HG03457 (cell line): ENCODE measurements around the gene TMEM86B.
"Not testable (repeated sequence)": the region's sequence is repeated elsewhere in the genome, so short reads cannot be mapped to it uniquely, and the experiment has no call there.

Experiments
- ATAC-seq: cut with Tn5 transposase; IDR thresholded peaks from one replicate; pipeline ENCODE4 v1.9.1; 2021; ENCODE audit warnings: moderate number of reproducible peaks; ENCODE audit not compliant: unreplicated experiment

TMEM86B gene

DNA sequence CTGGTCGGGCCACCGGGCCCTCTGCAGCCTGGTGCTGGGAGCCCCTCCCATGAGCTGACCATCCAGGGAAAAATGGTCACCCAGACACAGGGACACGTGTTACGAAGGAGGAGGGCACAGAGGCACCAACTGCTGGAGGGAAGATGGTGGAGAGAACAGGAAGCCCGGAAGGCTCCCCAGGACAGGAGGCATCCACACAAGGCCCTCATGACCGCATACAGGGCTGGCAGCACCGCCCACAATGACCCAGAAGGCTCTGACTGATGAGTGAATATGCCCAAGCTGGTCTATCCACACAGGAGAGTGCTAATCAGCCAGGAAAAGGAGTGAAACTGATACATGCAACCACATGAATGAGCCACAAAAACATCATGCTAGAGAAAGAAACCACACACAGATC lies 14.0 kb upstream of the TMEM86B start:
- ATAC-seq = no peak

DNA sequence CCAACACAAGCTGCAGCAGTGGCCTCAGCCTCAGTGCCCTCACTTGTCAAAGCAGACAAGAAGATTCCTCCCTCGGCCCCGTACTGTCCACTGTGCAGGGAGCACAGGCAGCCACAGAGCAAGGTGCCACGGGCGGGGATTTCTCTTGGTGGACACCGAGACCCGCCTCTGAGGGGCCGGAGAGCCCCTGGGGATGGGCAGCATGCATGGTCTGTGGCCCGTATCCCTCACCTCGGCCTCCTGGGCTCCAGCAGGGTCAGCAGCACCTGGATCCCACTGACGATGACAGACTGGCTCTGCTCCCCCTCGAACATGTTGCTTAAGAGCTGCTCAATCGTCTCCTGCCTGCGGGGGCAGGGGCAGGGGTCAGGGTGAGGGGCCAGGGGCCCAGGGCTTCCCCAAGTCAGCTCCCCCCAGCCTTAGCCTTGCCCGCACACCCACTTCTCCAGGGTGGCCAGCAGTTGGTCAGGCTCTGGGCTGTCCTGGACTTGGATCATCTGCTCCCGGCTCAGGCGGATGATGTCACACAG lies 13.4 kb upstream of the TMEM86B start:
- no peak for ATAC-seq

DNA sequence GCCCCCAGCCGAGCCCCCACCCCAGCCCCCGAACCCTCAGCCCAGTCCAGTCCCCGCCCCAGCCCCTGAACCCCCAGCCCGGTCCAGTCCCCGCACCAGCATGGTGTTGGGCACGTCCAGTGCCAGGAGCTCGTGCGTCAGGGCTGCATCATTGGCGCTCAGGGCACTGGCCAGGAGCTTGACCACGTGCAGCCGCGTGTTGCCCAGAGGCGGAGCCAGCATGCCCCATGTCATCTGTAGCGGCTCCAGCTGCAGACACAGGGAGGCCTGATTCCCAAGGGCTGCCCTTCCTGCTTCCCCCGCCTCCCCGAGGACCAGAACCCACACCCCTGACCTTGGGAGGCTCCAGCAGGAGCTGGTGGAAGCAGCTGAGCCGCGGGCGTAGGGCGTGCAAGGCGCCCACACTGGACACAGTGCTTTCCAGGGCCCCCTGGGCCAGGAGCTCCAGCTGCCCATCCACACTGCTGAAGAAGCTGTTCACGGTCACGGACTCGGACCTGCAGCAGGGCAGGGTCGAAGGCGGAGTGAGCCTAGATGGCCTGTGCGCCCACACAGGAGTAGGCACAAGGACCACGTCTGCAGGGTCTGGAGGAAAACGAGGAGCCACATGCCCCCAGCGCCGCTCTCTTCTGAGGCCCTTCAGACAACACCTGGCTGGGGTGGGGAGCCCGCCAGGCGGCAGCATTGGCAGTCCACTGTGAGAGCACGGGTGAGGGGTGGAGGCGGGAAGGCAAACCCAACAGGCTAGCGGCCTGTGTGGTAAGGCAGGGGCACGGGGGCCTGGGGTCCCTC lies 12.8 kb upstream of the TMEM86B start:
- no peak for ATAC-seq

DNA sequence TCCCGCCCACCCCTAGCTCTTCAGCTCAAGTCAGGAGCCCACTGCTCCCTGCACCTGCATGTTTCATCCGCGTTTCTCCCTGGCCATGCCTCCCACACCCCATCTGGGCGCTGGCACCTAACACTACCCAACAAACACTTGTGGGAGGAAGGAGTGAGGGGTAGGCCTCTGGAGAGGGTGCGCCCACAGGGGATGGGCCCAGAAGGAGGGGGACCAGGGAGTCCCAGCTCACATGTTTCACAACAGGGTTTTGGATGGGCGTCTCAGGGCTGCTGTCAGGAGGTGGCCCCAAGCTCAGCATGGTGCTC lies 12.1 kb upstream of the TMEM86B start:
- no peak for ATAC-seq

DNA sequence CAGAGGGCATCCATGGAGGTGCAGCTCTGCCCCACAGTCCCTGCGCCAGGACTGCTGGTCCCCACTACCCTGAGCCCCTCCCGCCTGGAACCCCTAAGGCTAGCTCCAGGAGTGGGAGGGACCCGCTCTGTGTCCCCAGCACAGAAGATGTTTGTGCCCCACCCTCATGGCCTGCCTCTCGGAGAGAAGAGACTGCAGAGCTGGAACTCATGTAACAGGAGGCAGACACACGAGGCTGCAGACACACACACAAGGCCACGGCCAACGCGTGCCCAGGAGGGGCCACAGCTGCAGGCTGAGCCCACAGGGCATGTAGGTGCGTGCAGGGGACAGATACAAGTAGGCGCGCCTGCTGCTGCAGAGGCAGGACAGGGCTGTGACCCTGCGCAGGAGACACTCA lies 10.4 kb upstream of the TMEM86B start:
- ATAC-seq = no peak

DNA sequence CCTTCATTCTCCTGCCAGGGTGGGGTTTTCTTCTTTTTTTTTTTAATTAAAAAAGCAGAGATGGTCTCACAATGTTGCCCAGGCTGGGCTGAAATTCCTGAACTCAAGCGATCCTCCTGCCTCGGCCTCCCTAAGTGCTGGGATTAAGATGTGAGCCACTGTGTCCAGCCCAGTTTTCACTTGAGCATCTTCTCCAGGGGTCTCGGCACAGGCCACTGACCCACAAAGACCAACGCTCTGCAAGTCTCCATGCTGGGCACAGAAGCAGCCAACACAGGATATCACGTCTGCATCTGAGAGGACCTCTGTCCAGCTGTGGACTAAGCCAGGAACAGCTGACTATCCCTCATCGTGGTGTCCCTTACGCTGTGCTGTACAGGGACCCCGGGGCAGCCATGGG lies 9.5 kb upstream of the TMEM86B start:
- ATAC-seq = no peak

DNA sequence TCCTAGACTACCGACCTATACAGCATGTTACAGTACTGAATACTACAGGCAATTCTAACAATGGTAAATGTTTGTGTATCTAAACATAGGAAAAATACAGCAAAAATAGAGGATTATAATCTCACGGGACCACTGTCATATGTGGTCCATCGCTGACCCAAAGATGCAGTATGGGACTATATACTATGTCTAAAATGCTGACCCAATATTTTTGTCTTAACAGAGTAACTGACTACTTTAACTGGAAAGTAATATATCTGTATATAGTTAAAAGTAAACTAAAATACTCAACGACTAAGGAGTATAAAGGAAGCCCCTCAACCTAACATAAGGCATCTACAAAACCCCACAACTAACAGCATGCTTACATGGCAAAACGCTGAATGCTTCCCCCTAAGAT lies 4.4 kb upstream of the TMEM86B start:
- ATAC-seq = no peak

DNA sequence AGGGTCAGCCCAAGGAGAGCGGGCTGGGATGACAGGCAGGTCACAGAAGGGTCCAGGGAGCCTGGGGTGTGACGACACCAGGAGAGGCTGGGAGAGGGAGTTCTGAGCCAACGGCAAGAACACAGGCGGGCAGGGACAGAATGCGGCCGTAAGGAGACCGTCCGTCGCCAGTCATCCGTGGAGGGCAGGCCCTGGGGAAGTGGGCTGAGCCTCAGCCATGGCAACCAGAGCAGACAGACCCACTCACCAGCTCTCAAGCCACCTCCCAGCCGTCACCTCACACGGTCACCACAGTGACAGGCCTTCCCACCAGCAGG lies 3.7 kb upstream of the TMEM86B start:
- no peak for ATAC-seq

DNA sequence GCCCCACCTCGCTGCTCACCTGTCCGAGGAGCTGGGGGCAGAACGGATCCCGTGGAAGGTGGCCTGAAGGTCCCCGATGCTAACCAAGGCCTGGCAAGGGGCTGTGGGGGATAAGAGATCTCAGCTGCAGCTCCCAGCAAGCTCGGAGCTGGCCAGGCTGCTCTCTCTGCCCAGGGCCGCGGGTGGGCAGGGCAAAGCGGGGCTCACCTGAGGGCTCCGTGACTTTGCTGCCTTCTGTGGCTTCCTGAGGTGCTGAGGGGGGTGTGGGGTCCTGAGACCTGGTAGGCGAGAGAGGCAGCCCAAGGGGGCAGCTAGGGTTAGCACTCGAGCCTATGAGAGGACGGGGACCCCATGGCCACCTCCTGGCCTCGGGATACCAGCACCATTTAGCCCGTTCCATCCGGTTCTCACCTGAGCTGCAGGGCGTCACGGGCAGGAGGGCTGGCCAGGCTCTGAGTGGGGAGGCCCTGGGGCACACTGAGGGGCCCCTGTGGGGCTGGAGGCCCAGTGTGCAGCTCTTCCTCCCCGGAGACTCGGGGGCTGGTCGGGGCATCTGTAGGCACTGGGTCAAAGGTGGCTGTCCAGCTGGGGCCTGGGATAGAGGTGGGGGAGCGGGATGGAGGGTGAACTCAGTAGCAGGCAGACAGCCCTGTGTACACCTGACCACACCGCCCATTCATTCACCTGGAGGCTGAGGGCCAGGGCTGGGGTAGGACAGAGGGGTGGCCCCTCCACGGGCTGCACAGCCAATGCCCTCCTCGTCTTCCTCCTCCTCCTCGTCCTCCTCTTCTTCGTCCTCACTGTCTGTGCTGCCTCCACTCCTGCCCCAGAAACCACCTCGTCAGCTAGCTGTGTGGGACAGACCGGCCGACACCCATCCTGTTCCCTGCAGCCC lies 3.1 kb upstream of the TMEM86B start:
- ATAC-seq = no peak

DNA sequence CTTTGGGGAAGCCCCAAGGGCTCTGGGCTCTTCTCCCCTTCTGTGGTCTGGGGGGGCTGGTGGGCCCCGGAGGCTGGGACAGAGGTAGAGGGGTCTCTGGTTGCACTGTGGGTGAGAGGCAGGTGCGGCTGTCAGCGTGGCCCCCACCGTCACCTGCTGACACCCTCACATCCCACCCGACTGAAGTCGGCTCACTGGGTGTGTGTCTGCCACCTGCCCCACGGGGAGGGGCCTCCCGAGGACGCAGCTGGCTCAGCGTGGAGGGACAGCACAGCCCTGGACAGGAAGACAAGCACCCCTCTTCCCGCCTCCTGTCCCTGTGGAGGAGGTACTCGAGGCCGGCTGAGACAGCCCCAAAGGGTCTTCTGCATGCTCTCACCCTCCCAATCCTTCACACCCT lies 2.2 kb upstream of the TMEM86B start:
- no peak for ATAC-seq

DNA sequence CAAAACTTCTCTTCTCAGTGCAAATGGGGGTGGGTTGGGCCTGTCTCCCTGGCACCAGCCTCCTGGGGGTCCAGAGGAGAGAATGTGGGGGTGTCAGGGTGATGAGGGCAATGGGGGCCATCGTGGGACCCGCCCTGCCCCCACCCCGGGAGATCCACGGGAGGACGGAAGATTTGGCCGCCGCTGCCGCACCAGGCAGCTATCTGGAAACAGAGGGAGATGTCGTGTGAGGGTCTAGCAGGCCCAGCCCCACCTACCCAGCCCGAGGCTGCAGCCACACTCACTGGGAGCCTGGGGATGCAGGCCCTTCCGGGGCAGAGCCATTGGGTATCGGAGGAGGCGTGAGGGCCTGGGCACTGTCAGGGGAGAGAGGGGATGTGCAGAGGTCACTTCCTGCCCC lies 1.8 kb upstream of the TMEM86B start:
- ATAC-seq = no peak

DNA sequence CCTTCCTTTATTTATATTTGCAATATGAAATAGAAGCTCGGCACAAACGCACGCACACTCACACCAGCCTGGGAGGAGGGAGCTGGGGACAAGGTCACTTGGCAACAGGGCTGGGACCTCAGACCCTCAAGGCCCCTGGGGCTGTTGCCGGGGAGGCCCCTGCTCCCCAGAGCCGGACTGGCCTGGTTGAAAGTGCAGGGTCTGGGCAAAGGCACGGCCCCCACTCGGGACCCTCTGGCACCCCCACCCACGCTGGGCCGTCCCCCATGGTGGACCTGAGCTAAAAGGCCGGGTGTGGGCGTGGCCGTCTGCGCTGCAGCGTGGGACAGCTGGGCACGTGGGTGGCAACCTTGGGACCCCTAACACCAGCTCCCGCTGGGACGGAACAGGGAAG lies 1.2 kb upstream of the TMEM86B start:
- no peak for ATAC-seq

DNA sequence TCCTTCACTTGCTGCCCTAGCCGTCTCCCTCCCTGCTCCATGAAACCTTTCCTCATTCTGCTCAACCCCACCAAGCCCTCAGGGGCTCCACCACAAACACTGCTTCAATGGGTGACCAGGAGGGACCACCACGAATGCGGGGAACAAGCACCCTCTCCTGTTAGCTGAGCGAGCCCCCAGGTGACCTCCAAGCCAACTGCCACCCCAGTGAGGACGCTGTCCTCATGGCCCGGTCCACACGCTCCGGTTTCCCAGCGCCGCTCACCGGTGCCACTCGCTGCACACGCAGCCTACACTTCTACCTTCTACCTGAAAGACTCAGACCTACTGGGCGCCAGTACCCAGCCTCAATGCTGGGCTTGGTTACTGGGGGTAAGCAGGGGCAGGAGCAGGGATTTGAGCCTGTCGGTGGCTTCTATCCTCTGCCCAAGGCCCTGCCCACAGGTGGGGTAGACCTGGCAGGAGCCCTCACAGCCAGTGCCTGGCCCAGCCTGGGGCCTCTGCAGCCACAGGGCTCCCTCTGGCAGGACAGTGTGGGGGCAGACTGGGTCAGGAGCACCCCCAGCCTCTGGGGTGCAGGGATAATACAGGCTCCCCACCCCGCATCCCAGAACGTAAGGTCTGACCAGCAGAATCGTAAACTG lies 704 bp upstream of the TMEM86B start:
- ATAC-seq = no peak

DNA sequence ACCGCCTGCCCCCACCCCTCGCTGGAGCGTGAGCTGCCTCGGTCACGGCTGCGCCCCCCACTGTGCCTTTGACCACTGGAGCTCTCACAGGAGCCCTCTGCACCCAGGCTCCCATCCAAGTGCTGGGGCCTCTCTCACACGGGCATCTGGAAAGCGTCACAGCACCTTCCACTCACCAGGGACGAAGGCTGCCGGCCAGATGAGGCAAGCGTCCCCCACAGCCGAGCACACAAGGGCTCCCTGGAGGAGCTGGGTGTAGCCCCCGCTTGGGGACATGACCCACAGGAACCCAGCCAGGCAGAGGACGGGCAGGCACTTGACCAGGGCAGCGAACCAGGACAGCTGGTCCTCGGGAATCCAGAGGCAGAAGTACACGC lies 560 bp downstream of the TMEM86B start:
- ATAC-seq = no peak

DNA sequence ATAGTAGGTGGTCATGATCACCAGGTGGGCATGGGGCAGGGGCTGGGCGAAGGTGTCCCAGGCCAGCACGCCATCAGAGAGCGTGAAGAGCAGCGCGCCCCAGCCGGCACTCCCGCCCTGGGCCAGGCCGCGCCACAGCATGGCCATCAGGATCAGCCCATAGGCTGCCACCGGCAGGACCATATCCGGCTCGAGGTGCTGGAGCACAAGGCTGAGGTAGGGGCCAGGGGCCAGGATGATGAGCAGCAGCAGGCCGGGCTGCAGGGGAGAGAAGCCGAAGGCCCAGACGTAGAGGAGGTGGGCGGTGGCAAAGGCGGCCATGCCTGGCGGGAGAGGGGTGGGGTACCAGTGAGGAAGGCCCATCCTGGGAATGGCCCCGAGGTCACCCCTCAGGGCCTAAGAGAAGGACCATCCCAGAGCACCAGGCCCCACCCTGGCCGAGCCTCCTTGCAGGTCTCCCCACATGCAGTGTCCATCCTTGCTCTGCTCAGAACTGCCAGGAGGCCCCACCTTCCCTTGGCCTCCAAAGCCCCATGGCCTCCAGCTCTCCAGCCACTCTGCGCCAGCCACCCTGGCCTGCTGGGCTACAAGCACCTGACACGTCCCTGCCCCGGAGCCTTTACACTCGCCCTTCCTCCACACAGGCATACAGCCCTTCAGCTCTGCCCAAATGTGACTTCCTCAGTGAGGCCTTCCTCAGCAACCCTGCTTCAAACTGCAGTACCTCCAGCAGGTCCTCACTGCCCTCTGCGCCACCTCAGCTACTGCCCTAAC lies 1.1 kb downstream of the TMEM86B start:
- ATAC-seq = no peak

DNA sequence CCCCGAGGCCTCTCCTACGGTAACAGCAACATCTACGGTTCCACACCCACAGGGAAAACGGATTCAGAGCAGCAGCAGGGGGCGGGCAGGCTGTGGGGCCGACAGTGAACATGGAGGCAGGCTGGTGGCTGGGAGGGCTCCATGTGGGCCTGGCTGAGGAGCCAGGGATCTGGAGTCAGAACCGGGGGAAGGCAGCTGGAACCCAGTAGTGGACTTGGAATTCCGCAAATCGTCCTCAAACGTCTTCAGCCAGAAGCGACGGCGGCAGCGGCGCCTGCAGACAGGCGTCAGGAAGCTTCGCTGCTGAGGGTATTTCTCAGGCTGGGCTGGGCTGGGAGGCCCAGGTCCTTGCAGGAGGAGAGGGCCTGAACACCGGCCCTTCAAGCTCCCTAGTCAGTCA lies 1.8 kb downstream of the TMEM86B start:
- no peak for ATAC-seq

DNA sequence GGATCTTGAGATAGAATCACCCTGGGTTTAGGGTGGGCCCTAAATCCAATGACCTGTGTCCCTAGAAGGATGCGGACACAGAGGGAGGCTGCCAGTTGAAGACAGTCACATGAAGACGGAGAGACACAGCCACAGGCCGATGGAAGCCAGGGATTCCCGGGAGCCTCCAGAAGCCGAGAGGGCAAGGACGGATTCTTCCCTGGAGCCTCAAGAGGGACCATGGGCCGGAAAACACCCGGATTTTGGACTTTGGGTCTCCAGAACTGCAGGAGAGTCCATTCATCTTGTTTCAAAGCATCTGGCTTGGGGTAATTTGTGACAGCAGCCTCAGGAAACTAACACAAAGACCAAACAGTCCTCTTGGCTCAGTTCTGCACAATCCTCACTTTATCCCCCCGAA lies 2.3 kb downstream of the TMEM86B start:
- ATAC-seq = no peak

DNA sequence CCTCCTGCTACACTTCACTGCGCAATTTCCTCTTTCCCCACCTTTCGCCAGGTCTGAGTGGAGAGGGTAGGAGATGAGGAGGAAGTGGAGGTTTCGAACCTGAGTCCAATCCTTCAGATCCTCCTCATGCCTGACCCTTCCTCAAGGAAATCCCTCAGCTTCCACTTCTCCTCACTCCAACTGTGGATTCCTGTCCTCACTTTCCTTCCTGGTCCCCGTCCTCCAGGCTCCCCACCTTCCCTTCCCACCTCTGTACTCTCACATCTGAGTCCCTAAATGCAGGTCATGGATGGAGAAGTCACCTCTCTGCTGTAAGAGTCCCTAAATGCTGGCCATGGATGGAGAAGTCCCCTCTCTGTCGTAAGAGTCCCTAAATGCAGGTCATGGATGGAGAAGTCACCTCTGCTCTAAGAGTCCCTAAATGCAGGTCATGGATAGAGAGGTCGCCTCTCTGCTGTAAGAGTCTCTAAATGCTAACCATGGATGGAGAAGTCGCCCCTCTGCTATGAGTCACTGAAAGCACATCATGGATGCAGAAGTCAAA lies 3.1 kb downstream of the TMEM86B start:
- ATAC-seq = no peak

DNA sequence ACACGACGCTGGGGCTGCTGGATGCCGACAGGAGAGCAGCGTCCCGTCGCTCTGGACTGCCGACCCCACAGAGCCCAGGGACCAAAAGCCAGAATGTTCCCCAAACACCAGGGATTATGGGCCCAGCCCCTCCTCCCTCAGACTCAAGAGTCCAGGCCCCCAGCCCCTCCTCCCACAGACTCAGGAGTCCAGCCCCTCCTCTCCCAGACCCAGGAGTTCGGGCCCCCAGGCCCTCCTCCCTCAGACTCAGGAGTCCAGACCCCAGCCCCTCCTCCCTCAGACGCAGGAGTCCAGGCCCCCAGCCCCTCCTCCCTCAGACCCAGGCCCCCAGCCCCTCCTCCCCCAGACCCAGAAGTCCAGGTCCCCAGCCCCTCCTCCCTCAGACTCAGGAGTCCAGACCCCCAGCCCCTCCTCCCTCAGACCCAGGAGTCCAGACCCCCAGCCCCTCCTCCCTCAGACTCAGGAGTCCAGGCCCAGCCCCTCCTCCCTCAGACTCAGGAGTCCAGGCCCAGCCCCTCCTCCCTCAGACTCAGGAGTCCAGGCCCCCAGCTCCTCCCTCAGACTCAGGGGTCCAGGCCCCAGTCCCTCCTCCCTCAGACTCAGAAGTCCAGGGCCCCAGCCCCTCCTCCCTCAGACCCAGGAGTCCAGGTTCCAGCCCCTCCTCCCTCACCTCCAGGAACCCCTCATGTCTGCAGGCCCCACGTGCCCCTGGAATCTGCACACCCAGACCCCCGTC lies 3.7 kb downstream of the TMEM86B start:
- ATAC-seq = not testable (repeated sequence)

DNA sequence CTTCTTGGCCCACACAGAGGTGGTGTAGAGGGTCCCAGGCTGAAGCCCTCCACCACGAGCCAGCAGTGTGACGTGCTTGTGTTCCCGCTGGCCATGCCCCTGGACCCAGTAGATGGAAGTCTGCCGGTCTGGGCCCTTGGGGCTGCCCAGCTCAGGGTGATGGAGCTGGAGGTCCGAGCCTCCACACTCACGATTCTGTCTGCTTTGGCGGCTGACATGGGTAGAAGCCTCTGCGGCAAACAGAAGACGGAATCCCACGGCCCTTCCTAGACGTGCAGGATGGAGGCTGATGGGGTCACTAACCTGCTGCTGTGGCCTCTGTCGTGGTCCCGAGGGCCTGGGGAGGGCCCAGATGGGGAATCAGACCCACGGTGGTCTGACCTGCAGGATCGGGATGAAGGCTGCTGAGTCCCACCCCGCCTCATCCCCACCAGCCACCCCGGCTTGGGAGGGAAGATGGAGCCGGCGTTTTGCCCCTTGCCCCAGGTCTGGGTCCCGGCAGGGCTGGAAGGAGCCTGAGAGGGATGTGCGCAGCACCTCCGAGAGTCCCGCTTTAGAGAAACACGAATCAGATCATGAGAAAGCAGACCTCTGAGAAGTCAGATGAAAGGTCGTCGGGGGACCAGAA lies 4.4 kb downstream of the TMEM86B start:
- no peak for ATAC-seq
